ENCODE data around the gene DLG4. TPM values are rescaled to one million over a fixed set of nuclear protein-coding genes. Genes with fewer than 3 reads are reported as not detected.
A peak's percentile ranks its signal among the peaks of the same experiment; 100 is the strongest.

DLG4 gene
- polyA plus RNA-seq, 1 donor: 16.7 TPM

DNA sequence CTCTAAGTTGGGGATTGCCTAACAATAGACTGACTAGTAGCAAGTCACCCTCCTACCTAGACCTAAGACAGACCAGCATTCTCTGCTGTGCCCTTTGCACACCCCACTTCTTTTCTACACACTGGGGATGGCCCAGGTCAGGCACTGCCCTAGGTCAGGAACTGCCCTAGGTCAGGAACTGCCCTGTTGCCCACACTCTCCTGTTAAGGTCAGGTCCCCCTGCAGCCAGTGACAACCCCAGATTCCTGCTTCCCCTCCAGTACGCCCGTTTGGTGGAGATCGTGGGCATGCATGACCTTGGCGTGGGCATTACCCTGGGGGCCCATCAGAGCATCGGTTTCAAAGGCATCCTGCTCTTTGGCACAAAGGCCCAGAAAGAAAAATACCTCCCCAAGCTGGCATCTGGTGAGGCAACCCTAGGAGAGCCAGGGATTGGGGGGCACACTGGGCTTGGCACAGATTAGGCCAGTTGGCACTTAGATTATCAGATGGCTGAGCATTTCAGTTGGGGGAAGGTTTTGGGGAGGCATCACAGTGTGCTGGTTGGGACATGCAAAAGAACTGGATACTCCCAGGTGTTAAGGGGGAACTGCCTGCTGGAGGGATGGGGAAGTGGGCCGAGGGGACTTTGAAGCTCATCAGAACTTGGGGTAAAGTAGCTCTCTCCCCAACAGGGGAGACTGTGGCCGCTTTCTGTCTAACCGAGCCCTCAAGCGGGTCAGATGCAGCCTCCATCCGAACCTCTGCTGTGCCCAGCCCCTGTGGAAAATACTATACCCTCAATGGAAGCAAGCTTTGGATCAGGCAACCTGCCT, 1.8 kb upstream of the DLG4 start:
- Histone ChIP-seq H3K4me3 (ENCODE audit: low read length) (no peak overlapping the region), H3K27ac (ENCODE audit: low read length) (peak overlapping the region; percentile 90), H3K27me3 (ENCODE audit: control insufficient read depth, insufficient read depth, low read length) (peaks cover 13% of the 10 kb centered on the region), H3K9me3 (ENCODE audit: control insufficient read depth, low read depth, low read length) (no peaks in the 10 kb centered on the region), H3K36me3 (ENCODE audit: control insufficient read depth, insufficient read depth, low read length) (peaks cover 55% of the 10 kb centered on the region), H3K4me1 (ENCODE audit: control insufficient read depth, insufficient read depth, low read length) (peaks cover 28% of the 10 kb centered on the region)
- WGBS (ENCODE audit: insufficient coverage, low lambda C conversion rate): no CpG with 5 or more reads among the region's 10 CpGs
- no peak for DNase-seq

DNA sequence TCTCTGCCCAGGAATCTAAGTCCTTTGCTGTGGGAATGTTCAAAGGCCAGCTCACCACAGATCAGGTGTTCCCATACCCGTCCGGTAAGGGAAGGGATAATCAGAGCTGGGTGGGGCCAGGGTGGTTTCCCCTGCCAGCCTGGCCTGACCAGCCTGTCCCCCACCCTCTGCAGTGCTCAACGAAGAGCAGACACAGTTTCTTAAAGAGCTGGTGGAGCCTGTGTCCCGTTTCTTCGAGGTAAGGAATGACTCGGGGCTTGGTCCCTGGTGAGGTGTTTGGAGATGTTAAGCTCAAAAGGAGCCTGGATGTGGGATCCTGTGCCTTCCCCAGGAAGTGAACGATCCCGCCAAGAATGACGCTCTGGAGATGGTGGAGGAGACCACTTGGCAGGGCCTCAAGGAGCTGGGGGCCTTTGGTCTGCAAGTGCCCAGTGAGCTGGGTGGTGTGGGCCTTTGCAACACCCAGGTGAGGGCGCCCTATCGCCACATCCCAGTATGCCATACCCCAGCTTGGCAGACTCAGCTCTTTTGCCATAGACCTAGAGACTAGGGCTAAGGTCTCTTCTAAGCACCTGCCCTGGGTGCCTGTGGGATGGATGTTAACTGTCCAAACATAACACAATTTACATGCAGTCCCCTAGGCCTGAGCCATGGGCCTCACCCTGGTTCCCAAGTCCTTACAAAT, 1.1 kb upstream of the DLG4 start:
- no CpG with 5 or more reads among the region's 11 CpGs for WGBS (ENCODE audit: insufficient coverage, low lambda C conversion rate)
- Histone ChIP-seq H3K4me1 (ENCODE audit: control insufficient read depth, insufficient read depth, low read length) (peaks cover 28% of the 10 kb centered on the region), H3K4me3 (ENCODE audit: low read length) (peak overlapping the region; percentile 85), H3K27ac (ENCODE audit: low read length) (peak overlapping the region; percentile 90), H3K36me3 (ENCODE audit: control insufficient read depth, insufficient read depth, low read length) (peaks cover 47% of the 10 kb centered on the region), H3K27me3 (ENCODE audit: control insufficient read depth, insufficient read depth, low read length) (peaks cover 18% of the 10 kb centered on the region), H3K9me3 (ENCODE audit: control insufficient read depth, low read depth, low read length) (no peaks in the 10 kb centered on the region)
- DNase-seq: peak; percentile 61 to 74

DNA sequence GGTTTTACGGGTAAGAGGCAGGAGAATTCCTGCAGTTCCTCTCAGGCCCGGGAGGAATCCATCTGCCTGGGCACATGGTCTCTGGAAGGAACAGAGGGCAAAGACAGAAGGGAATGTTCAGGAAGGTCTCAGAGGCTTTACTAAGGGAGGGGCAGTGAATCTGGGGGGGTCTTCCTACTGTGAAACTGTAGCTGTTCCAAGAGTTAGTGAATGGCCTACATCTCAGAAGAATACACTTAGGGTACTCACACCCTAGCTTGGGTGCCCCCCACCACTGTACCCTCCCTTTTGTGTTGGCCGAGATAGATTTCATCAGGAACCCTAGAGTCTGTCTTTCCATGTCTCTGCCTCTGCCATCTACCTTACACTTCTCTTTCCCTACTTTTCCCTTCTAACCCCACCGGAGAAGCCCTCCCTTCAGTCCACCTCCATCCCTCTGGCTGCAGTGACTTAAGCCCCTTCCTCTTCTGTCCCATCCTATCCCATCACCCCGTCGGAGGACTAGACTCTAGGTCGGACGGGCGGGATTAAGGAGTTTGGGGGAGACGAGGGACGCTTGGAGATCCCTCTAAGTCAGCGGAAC, 316 bp downstream of the DLG4 start:
- Histone ChIP-seq H3K36me3 (ENCODE audit: control insufficient read depth, insufficient read depth, low read length) (peaks cover 33% of the 10 kb centered on the region), H3K27ac (ENCODE audit: low read length) (peak overlapping the region; percentile 90), H3K9me3 (ENCODE audit: control insufficient read depth, low read depth, low read length) (no peaks in the 10 kb centered on the region), H3K4me1 (ENCODE audit: control insufficient read depth, insufficient read depth, low read length) (peaks cover 38% of the 10 kb centered on the region), H3K27me3 (ENCODE audit: control insufficient read depth, insufficient read depth, low read length) (peaks cover 24% of the 10 kb centered on the region), H3K4me3 (ENCODE audit: low read length) (peak overlapping the region; percentile 85)
- WGBS (ENCODE audit: insufficient coverage, low lambda C conversion rate): 75% methylated on average over 4 of the region's 12 CpGs
- no peak for DNase-seq

DNA sequence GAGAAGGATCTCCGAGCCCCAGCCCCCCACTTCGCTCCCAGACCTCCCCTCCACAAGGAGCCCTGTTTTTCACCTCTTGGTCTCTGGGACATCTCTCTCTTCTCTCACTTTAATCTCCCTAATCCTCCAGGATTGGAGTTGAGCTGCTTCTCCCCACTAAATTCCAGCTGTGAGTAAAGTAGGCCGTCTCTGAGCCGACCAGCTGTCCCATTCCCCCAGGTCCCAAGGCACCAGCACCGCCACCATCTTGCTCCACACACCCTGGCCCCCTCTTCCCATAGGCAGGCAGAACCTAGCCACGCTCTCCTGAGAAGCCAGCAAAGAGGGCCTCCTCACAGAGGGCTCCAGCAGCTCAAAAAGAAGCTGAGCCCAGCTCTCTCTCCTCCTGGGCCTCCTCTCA, 878 bp downstream of the DLG4 start:
- no peak overlapping the region for H3K4me3 ChIP-seq (ENCODE audit: low read length)
- no peak for DNase-seq
- H3K4me1 ChIP-seq (ENCODE audit: control insufficient read depth, insufficient read depth, low read length): peaks cover 43% of the 10 kb centered on the region
- H3K9me3 ChIP-seq (ENCODE audit: control insufficient read depth, low read depth, low read length): no peaks in the 10 kb centered on the region
- peaks cover 28% of the 10 kb centered on the region for H3K36me3 ChIP-seq (ENCODE audit: control insufficient read depth, insufficient read depth, low read length)
- no peak overlapping the region for H3K27ac ChIP-seq (ENCODE audit: low read length)
- no CpG with 5 or more reads among the region's 6 CpGs for WGBS (ENCODE audit: insufficient coverage, low lambda C conversion rate)
- H3K27me3 ChIP-seq (ENCODE audit: control insufficient read depth, insufficient read depth, low read length): peaks cover 24% of the 10 kb centered on the region

DNA sequence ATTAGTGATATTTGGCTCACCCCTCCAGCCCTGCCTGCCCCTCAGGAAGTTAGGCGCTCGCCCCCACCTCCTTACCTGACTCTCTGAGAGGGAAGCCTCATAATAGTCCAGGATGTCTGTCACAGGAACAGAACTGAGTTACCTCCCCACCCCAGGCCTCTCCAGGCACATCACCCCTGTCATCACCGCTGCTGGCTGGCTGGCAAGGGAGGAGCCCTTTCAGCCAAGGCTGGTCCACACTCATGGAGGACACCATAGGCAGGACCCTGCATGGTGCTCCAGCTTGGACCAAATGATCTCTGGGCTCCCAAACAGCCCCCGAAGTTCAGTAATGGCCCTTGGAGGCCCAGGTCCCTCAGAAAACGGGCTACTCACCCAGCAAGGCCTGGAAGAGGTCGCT, 1.5 kb downstream of the DLG4 start:
- no CpG with 5 or more reads among the region's 6 CpGs for WGBS (ENCODE audit: insufficient coverage, low lambda C conversion rate)
- no peak for DNase-seq
- Histone ChIP-seq H3K4me1 (ENCODE audit: control insufficient read depth, insufficient read depth, low read length) (peaks cover 46% of the 10 kb centered on the region), H3K27ac (ENCODE audit: low read length) (no peak overlapping the region), H3K9me3 (ENCODE audit: control insufficient read depth, low read depth, low read length) (no peaks in the 10 kb centered on the region), H3K4me3 (ENCODE audit: low read length) (no peak overlapping the region), H3K27me3 (ENCODE audit: control insufficient read depth, insufficient read depth, low read length) (peaks cover 24% of the 10 kb centered on the region), H3K36me3 (ENCODE audit: control insufficient read depth, insufficient read depth, low read length) (peaks cover 22% of the 10 kb centered on the region)

DNA sequence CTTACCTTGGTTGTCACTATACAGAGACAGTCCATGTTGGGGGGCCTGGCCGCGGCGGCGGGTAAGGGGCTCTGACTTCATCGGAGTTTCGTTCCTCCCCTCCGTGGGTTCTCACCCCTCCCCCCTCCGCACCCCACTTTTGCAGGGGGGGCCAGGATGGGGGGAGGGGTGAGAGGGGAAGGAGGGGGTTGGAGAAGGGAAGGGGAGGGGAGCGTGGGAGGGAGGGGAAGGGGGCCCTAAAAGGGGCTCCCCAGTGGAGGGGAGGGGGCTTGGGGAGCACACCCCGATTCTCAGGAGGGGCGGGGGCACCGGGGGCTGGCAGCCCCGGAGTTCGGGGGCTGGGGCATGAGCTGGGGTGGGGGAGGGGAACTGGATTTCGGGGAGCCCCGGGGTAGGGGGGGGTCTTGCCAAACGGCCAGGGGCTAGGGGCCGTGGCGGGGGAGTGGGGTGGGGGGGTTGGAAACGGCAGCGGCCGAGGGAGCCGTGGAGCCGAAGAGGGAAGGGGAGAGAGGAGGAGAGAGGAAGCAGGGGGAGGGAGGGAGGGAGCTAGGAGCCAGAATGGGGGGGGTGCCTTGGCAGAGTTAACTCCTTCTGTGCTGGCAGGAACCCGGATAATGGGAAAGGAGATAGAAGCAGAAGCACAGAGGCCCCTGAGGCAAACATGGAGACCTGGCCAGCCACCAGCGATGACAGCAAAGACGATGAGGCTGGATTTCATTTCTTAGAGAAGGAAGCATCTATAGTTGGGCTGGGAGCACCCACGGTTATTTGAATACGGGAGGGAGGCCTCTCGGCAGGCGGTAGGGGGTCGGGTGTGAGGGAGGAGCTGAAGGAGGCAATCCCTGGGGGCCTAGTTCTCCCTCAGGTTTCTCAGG, 2.3 kb downstream of the DLG4 start:
- no peaks in the 10 kb centered on the region for H3K9me3 ChIP-seq (ENCODE audit: control insufficient read depth, low read depth, low read length)
- H3K27ac ChIP-seq (ENCODE audit: low read length): no peak overlapping the region
- H3K27me3 ChIP-seq (ENCODE audit: control insufficient read depth, insufficient read depth, low read length): peaks cover 28% of the 10 kb centered on the region
- peaks cover 46% of the 10 kb centered on the region for H3K4me1 ChIP-seq (ENCODE audit: control insufficient read depth, insufficient read depth, low read length)
- peaks cover 14% of the 10 kb centered on the region for H3K36me3 ChIP-seq (ENCODE audit: control insufficient read depth, insufficient read depth, low read length)
- peak overlapping the region; percentile 30 for H3K4me3 ChIP-seq (ENCODE audit: low read length)
- 20% methylated on average over 1 of the region's 32 CpGs for WGBS (ENCODE audit: insufficient coverage, low lambda C conversion rate)
- DNase-seq: no peak

DNA sequence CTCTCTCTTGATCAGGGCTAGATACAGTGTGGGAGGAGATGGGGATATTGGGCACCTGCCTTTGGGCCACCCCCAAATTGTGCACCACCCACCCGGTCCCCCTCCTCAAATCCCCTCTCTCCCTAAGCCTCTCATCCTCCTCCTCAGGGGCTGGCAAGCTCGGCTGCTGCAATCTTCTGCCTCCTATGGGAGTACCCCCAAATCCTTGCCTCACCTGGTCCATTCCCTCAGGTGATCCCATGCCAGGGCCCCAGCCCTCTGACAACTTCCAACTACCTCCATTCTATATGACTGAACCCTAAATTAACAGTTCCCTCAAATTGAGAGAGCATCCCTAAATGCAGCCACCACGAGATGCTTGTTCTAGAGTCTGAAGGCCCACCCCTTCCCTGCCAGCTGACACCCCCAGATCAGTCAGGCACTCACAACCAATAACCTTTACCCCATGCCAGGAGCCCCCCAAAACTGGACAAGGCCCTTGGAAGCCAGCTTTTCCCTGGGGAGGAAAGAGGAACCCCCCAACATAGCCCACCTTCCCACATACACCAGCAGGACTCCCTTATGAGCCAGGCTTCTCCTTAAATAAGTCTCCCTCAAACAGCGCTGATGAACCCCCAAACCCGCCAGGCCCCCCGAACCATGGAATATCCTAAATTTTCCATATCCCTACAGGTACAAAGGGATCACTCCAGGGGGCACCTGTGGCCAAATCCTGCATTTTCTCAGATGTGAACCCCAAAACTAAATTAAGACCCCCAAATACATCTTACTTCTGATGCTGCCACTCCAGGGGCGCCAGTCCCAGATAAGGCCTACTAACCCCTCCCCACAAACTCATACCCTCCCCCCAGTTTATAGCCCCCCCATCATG, 3.2 kb downstream of the DLG4 start:
- peaks cover 41% of the 10 kb centered on the region for H3K4me1 ChIP-seq (ENCODE audit: control insufficient read depth, insufficient read depth, low read length)
- peak overlapping the region; percentile 30 for H3K4me3 ChIP-seq (ENCODE audit: low read length)
- no peak overlapping the region for H3K27ac ChIP-seq (ENCODE audit: low read length)
- no peaks in the 10 kb centered on the region for H3K9me3 ChIP-seq (ENCODE audit: control insufficient read depth, low read depth, low read length)
- H3K27me3 ChIP-seq (ENCODE audit: control insufficient read depth, insufficient read depth, low read length): peaks cover 35% of the 10 kb centered on the region
- DNase-seq: no peak
- WGBS (ENCODE audit: insufficient coverage, low lambda C conversion rate): no CpG with 5 or more reads among the region's 7 CpGs
- peaks cover 5% of the 10 kb centered on the region for H3K36me3 ChIP-seq (ENCODE audit: control insufficient read depth, insufficient read depth, low read length)

DNA sequence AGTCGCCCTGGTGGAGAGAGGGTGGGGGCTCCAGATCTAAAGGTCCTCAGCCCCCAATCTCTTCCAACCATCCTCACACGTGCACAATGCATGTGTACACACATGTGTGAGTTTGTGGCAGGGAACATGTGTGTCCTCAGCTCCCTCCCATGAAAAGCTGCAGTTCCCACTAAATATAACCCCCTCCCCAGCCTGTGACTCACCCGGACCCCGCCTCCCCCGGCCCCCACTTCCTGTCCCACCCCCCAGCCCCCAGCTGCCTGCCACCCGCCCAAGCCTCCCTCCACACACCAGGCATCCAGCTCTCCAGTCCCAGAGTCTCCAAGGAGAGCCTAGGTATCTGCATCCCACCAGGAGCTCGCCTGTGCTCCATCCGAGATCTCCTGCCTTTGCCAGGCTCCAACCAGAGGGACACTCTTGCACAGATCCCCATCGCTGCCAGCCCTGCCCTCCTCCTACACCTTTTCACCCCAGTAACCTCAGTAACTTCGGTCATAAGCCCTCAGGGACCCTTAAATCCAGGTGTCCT, 3.9 kb downstream of the DLG4 start:
- Histone ChIP-seq H3K4me1 (ENCODE audit: control insufficient read depth, insufficient read depth, low read length) (peaks cover 33% of the 10 kb centered on the region), H3K9me3 (ENCODE audit: control insufficient read depth, low read depth, low read length) (no peaks in the 10 kb centered on the region), H3K36me3 (ENCODE audit: control insufficient read depth, insufficient read depth, low read length) (no peaks in the 10 kb centered on the region), H3K4me3 (ENCODE audit: low read length) (no peak overlapping the region), H3K27me3 (ENCODE audit: control insufficient read depth, insufficient read depth, low read length) (peaks cover 41% of the 10 kb centered on the region), H3K27ac (ENCODE audit: low read length) (peak overlapping the region; percentile 83)
- no peak for DNase-seq
- WGBS (ENCODE audit: insufficient coverage, low lambda C conversion rate): no CpG with 5 or more reads among the region's 10 CpGs

DNA sequence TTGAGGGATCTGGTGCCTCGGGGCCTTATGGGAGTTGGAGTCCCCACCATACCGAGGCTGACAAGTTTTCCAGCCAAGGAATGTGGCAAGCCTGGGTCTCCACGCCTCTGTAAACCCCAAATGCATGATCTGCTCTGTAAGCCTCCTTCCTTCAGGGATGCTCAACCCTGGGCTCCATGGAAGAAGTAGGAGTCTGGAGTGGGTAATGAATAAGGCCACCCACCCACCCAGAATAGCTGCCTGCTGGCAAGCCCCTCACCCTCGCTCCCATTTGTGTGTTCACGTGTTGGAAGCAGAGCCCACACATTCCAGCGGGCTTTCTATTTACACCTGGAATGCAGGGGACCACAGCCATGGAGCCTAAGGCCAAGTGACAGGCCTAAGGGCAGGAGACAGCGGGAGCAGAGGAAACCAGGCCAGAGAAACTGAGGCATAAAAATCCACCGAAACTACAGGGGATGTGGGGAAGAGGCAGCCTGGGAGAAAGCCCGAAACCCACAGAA, 4.4 kb downstream of the DLG4 start:
- Histone ChIP-seq H3K36me3 (ENCODE audit: control insufficient read depth, insufficient read depth, low read length) (no peaks in the 10 kb centered on the region), H3K27ac (ENCODE audit: low read length) (peak overlapping the region; percentile 83), H3K9me3 (ENCODE audit: control insufficient read depth, low read depth, low read length) (no peaks in the 10 kb centered on the region), H3K27me3 (ENCODE audit: control insufficient read depth, insufficient read depth, low read length) (peaks cover 46% of the 10 kb centered on the region), H3K4me1 (ENCODE audit: control insufficient read depth, insufficient read depth, low read length) (peaks cover 31% of the 10 kb centered on the region), H3K4me3 (ENCODE audit: low read length) (peak overlapping the region; percentile 47)
- DNase-seq: no peak
- WGBS (ENCODE audit: insufficient coverage, low lambda C conversion rate): 40% methylated on average over 1 of the region's 9 CpGs

Measured in large intestine (tissue), 3 donors.